RWPE1 (cell line): ENCODE data around the gene NKX1-1.

Experiments used
- CTCF ChIA-PET: fragments of 350-600 bp; sonication (Branson Sonifier 250); formaldehyde crosslinking; extraction: SDS; loops from one replicate; lab custom pipeline; 2021; lab: Yijun Ruan, JAX
- POLR2A ChIA-PET: fragments of 400-600 bp; formaldehyde crosslinking; extraction: SDS; loops from one replicate; lab custom pipeline; 2020; ENCODE audit warnings: antibody characterized with exemption; ENCODE audit not compliant: low non-redundant PET; lab: Yijun Ruan, JAX
- DNase-seq: peaks from one replicate; pipeline ENCODE4 v3.0.0; 2012; ENCODE audit warnings: low spot score
- H3K27ac ChIP-seq: fragments of 450-650 bp; 2 replicates; pipeline ENCODE4 v1.5.1; 2017
- CTCF ChIP-seq: fragments of 450-650 bp; conservative IDR thresholded peaks from 2 replicates; pipeline ENCODE4 v1.5.1; 2017; ENCODE audit warnings: low read depth, mild to moderate bottlenecking

The NKX1-1 gene

GRCh38 chr4:1369091-1369450, 37.2 kb downstream of the NKX1-1 start:
- no peak for DNase-seq
- H3K27ac ChIP-seq: no peak overlapping the region
- TF ChIP-seq CTCF: no peak
- CTCF ChIA-PET: no interaction called here
- POLR2A ChIA-PET: interaction anchor here (0.6 kb wide), 1 partner anchor 211 kb away, joined by 4 read pairs; no protein-coding TSS in a partner anchor

GRCh38 chr4:1368421-1369090, 37.7 kb downstream of the NKX1-1 start:
- DNase-seq: no peak
- POLR2A ChIA-PET: no interaction called here

GRCh38 chr4:1367936-1368289, 38.3 kb downstream of the NKX1-1 start:
- TF ChIP-seq CTCF: no peak
- ChIA-PET CTCF (no interaction called here), POLR2A (no interaction called here)
- H3K27ac ChIP-seq: no peak overlapping the region
- no peak for DNase-seq

More at GRCh38 chr4:1368421-1369090, 37.7 kb downstream of the NKX1-1 start:
- H3K27ac ChIP-seq: no peak overlapping the region
- no peak for TF ChIP-seq CTCF
- CTCF ChIA-PET: no interaction called here

- ChIA-PET POLR2A (no interaction called here), CTCF (no interaction called here)
- TF ChIP-seq CTCF: no peak
- H3K27ac ChIP-seq: no peak overlapping the region
- no peak for DNase-seq
Measured at GRCh38 chr4:1367230-1367935, 38.9 kb downstream of the NKX1-1 start.

GRCh38 chr4:1366371-1367229, 39.6 kb downstream of the NKX1-1 start:
- TF ChIP-seq CTCF: no peak
- no peak for DNase-seq
- POLR2A ChIA-PET: no interaction called here
- CTCF ChIA-PET: interaction anchor here (2.2 kb wide), 1 partner anchor 10 kb away, joined by 9 read pairs; no protein-coding TSS in a partner anchor
- H3K27ac ChIP-seq: no peak overlapping the region
